Mucosa of descending colon (tissue), 3 donors: ENCODE results near the gene SCO2. TPM values are rescaled to one million over a fixed set of nuclear protein-coding genes. Genes with fewer than 3 reads are reported as not detected.

Source experiments
- ATAC-seq: fragments of 200-7000 bp; cut with Tn5 transposase; one replicate; pipeline ENCODE4 v1.9.1; 2020; ENCODE audit warnings: mild to moderate bottlenecking, moderate library complexity
- DNase-seq, 3 donors: peaks; one replicate each; pipeline ENCODE4 v3.0.0-alpha.2; 2020
- H3K36me3 ChIP-seq: fragments of 200-600 bp; one replicate; pipeline ENCODE4 v1.8.0; 2021; ENCODE audit warnings: low read depth, mild to moderate bottlenecking
- H3K4me1 ChIP-seq: fragments of 200-600 bp; one replicate; pipeline ENCODE4 v1.8.0; 2021; ENCODE audit warnings: low read depth, mild to moderate bottlenecking
- H3K4me3 ChIP-seq: fragments of 200-600 bp; one replicate; pipeline ENCODE4 v1.8.0; 2021; ENCODE audit warnings: mild to moderate bottlenecking
- H3K9me3 ChIP-seq: fragments of 200-600 bp; one replicate; pipeline ENCODE4 v1.8.0; 2021; ENCODE audit warnings: mild to moderate bottlenecking
- CTCF ChIP-seq: fragments of 200-600 bp; IDR thresholded peaks from one replicate; pipeline ENCODE4 v1.8.0; 2022; ENCODE audit warnings: antibody characterized with exemption, mild to moderate bottlenecking
- intact Hi-C, 2 donors: fragments of 100-400 bp; cut with DNase I in 1 of 2; cut with micrococcal nuclease in 1 of 2; formaldehyde crosslinking; loops; one replicate each; pipeline versions ENCODE4 v1.11.0 to v1.11.1; 2022; cut with DNase I, micrococcal nuclease
- total RNA-seq, 3 donors: library from RNA; stranded (reverse); fragmentation: NEBNext Ultra II Directional in 2 of 3; extraction: Animal tissue kit (Norgen Biotek cat#: 25700) in 2 of 3; gene quantifications; one replicate each; pipeline versions ENCODE4 v1.2.1 to v1.2.4, GENCODE V29; 2021 to 2023
- donor health status: DM: no; HTN: no; CAD: no; lungs with moderate emphysema.
- donor health status: DM: no; HTN: no; CAD: no.
- donor health status: DM: no; HTN: yes; CAD: no.

Gene SCO2
- total RNA-seq, 3 donors from 2014 or later: 5.4 to 14.6 TPM; not detected in 1

- ATAC-seq (no peak), DNase-seq (no peak)
- intact Hi-C loops: no loop called here
- no peak for TF ChIP-seq CTCF
- Histone ChIP-seq H3K36me3 (no peaks in the 10 kb centered on the region), H3K4me1 (peaks cover 7% of the 10 kb centered on the region), H3K4me3 (no peak overlapping the region), H3K9me3 (no peaks in the 10 kb centered on the region)
Observed at GRCh38 chr22:50550395-50550794, 25.0 kb upstream of the SCO2 start.

- ATAC-seq: peak; percentile 4
- H3K9me3 ChIP-seq: no peaks in the 10 kb centered on the region
- peaks cover 7% of the 10 kb centered on the region for H3K4me1 ChIP-seq
- peak in 2 of 3 donors; percentile 27 to 63 for DNase-seq
- TF ChIP-seq CTCF: no peak
- H3K4me3 ChIP-seq: no peak overlapping the region
- H3K36me3 ChIP-seq: no peaks in the 10 kb centered on the region
- intact Hi-C loops: no loop called here
Observed at GRCh38 chr22:50548921-50549790, 23.8 kb upstream of the SCO2 start.

GRCh38 chr22:50548040-50548920, 22.9 kb upstream of the SCO2 start:
- peak; percentile 34 for ATAC-seq
- TF ChIP-seq CTCF: no peak
- intact Hi-C loops: no loop called here
- Histone ChIP-seq H3K36me3 (no peaks in the 10 kb centered on the region), H3K9me3 (no peaks in the 10 kb centered on the region), H3K4me3 (no peak overlapping the region), H3K4me1 (peaks cover 7% of the 10 kb centered on the region)
- DNase-seq: peak in 2 of 3 donors; percentile 59 to 74

GRCh38 chr22:50547263-50547985, 22.0 kb upstream of the SCO2 start:
- Histone ChIP-seq H3K9me3 (no peaks in the 10 kb centered on the region), H3K36me3 (no peaks in the 10 kb centered on the region), H3K4me3 (no peak overlapping the region), H3K4me1 (peaks cover 7% of the 10 kb centered on the region)
- TF ChIP-seq CTCF: no peak
- ATAC-seq (no peak), DNase-seq (peak in 2 of 3 donors; percentile 28 to 57)
- intact Hi-C loops: no loop called here
